IMR-90 (cell line): Measurements from ENCODE around the gene CHIT1. TPM values are rescaled to one million over a fixed set of nuclear protein-coding genes. Genes with fewer than 3 reads are reported as not detected.

Source experiments
- ATAC-seq: fragments of 200-7000 bp; cut with Tn5 transposase; 2 replicates; pipeline ENCODE4 v1.9.1; 2020; ENCODE audit warnings: low read depth, mild to moderate bottlenecking, moderate library complexity
- BruUV-seq: library from RNA; stranded (reverse); fragments of 400-500 nt; replicated peaks from 2 replicates; lab custom pipeline; 2021; lab: Mats Ljungman, UMichigan
- CTCF ChIA-PET: fragments of 300-600 bp; formaldehyde crosslinking; extraction: SDS; loops from one replicate; lab custom pipeline; 2021; ENCODE audit warnings: antibody characterized with exemption; lab: Yijun Ruan, JAX
- POLR2A ChIA-PET: fragments of 300-600 bp; sonication (Branson Sonifier 250); formaldehyde crosslinking; loops from one replicate; lab custom pipeline; 2022; ENCODE audit warnings: antibody characterized with exemption; ENCODE audit not compliant: unreplicated experiment; lab: Charles Lee
- DNase-seq: peaks from one replicate; pipeline ENCODE4 v3.0.0; 2013
- H2AFZ ChIP-seq: replicated peaks from 2 replicates; pipeline ENCODE3; 2013; ENCODE audit warnings: low read length, mild to moderate bottlenecking; ENCODE audit not compliant: poor library complexity
- H2AK5ac ChIP-seq: 2 replicates; pipeline ENCODE4 v1.6.1; 2013; ENCODE audit warnings: low read depth, low read length, inconsistent platforms
- H2AK9ac ChIP-seq: replicated peaks from 2 replicates; pipeline ENCODE3; 2013; ENCODE audit warnings: mild to moderate bottlenecking, low read depth, low read length, moderate library complexity; ENCODE audit not compliant: poor library complexity
- H2BK120ac ChIP-seq: 2 replicates; pipeline ENCODE4 v1.6.1; 2013; ENCODE audit warnings: low read depth, low read length, inconsistent platforms
- H2BK15ac ChIP-seq: 3 replicates; pipeline ENCODE4 v1.6.1; 2013; ENCODE audit warnings: low read depth, low read length, inconsistent platforms
- H2BK20ac ChIP-seq: 2 replicates; pipeline ENCODE4 v1.6.1; 2013; ENCODE audit warnings: low read depth, mild to moderate bottlenecking, inconsistent platforms, low read length, moderate library complexity
- H2BK5ac ChIP-seq: 2 replicates; pipeline ENCODE4 v1.6.1; 2013; ENCODE audit warnings: mild to moderate bottlenecking, low read depth, low read length, inconsistent platforms; ENCODE audit not compliant: poor library complexity, severe bottlenecking
- H3K14ac ChIP-seq: replicated peaks from 2 replicates; pipeline ENCODE4 v1.6.1; 2013; ENCODE audit warnings: low read depth, low read length, inconsistent platforms
- H3K18ac ChIP-seq: 2 replicates; pipeline ENCODE4 v1.6.1; 2013; ENCODE audit warnings: low read depth, low read length, control low read depth
- H3K23ac ChIP-seq: 2 replicates; pipeline ENCODE4 v1.6.1; 2013; ENCODE audit warnings: low read depth, low read length, inconsistent platforms
- H3K27ac ChIP-seq: 2 replicates; pipeline ENCODE4 v1.5.1; 2013; ENCODE audit warnings: mild to moderate bottlenecking, control low read depth, low read length; ENCODE audit not compliant: insufficient read depth
- H3K27me3 ChIP-seq: 2 replicates; pipeline ENCODE4 v1.6.1; 2013; ENCODE audit warnings: low read length; ENCODE audit not compliant: control insufficient read depth, insufficient read depth
- H3K36me3 ChIP-seq: 2 replicates; pipeline ENCODE4 v1.6.1; 2013; ENCODE audit warnings: low read length, mixed read lengths; ENCODE audit not compliant: control insufficient read depth, insufficient read depth
- H3K4ac ChIP-seq: 2 replicates; pipeline ENCODE4 v1.6.1; 2013; ENCODE audit warnings: low read depth, low read length, inconsistent platforms
- H3K4me1 ChIP-seq: 2 replicates; pipeline ENCODE4 v1.6.1; 2013; ENCODE audit warnings: low read length, mixed read lengths; ENCODE audit not compliant: control insufficient read depth, insufficient read depth
- H3K4me2 ChIP-seq: 2 replicates; pipeline ENCODE4 v1.6.1; 2013; ENCODE audit warnings: low read depth, mild to moderate bottlenecking, control low read depth, low read length, moderate library complexity
- H3K4me3 ChIP-seq: 2 replicates; pipeline ENCODE4 v1.5.1; 2013; ENCODE audit warnings: low read depth, mild to moderate bottlenecking, control low read depth, low read length, moderate library complexity; ENCODE audit not compliant: insufficient read depth
- H3K56ac ChIP-seq: 2 replicates; pipeline ENCODE4 v1.6.1; 2013; ENCODE audit warnings: low read length, inconsistent platforms; ENCODE audit not compliant: insufficient read depth; ENCODE audit errors: extremely low read depth
- H3K79me1 ChIP-seq, 2 experiments: 2 replicates each; pipeline ENCODE4 v1.6.1; 2013; ENCODE audit warnings: low read length in 2 of 2, inconsistent platforms in 1 of 2, low read depth in 1 of 2
- H3K9ac ChIP-seq: 2 replicates; pipeline ENCODE4 v1.6.1; 2013; ENCODE audit warnings: low read depth, low read length, control low read depth
- H3K9me1 ChIP-seq: 2 replicates; pipeline ENCODE4 v1.6.1; 2013; ENCODE audit warnings: low read length, inconsistent platforms; ENCODE audit not compliant: insufficient read depth
- H3K9me3 ChIP-seq: 2 replicates; pipeline ENCODE4 v1.6.1; 2013; ENCODE audit warnings: low read length; ENCODE audit not compliant: control insufficient read depth, insufficient read depth
- H4K20me1 ChIP-seq: 2 replicates; pipeline ENCODE4 v1.6.1; 2013; ENCODE audit warnings: low read length, inconsistent platforms; ENCODE audit not compliant: insufficient read depth
- H4K5ac ChIP-seq: 2 replicates; pipeline ENCODE4 v1.6.1; 2013; ENCODE audit warnings: mild to moderate bottlenecking, low read depth, low read length, control low read depth
- H4K8ac ChIP-seq, 2 experiments: 2 replicates each; pipeline ENCODE4 v1.6.1; 2013; ENCODE audit warnings: low read depth in 2 of 2, low read length in 2 of 2, control low read depth in 1 of 2, inconsistent platforms in 1 of 2
- H4K91ac ChIP-seq: 2 replicates; pipeline ENCODE4 v1.6.1; 2013; ENCODE audit warnings: low read depth, low read length, inconsistent platforms; ENCODE audit not compliant: insufficient read depth
- BHLHE40 ChIP-seq: fragments of 150-350 bp; IDR thresholded peaks from 2 replicates; pipeline ENCODE4 v1.6.1; 2016; ENCODE audit warnings: mild to moderate bottlenecking, low read depth, low read length
- CEBPB ChIP-seq: IDR thresholded peaks from 2 replicates; pipeline ENCODE4 v1.6.1; 2012; ENCODE audit warnings: low read depth, low read length, improper control_type of control experiment
- FOS ChIP-seq: fragments of 150-350 bp; IDR thresholded peaks from 2 replicates; pipeline ENCODE4 v1.6.1; 2016; ENCODE audit warnings: low read depth, low read length
- MAFK ChIP-seq: IDR thresholded peaks from 2 replicates; pipeline ENCODE4 v1.6.1; 2012; ENCODE audit warnings: low read depth, low read length, improper control_type of control experiment
- MXI1 ChIP-seq: IDR thresholded peaks from 2 replicates; pipeline ENCODE4 v1.6.1; 2012; ENCODE audit warnings: low read depth, mild to moderate bottlenecking, low read length, moderate library complexity, borderline replicate concordance
- NFE2L2 ChIP-seq: fragments of 150-350 bp; IDR thresholded peaks from 2 replicates; pipeline ENCODE4 v1.6.1; 2016; ENCODE audit warnings: low read depth, mild to moderate bottlenecking, low read length
- POLR2A ChIP-seq: IDR thresholded peaks from 2 replicates; pipeline ENCODE4 v1.6.1; 2012; ENCODE audit warnings: mild to moderate bottlenecking, low read depth, low read length
- RAD21 ChIP-seq: IDR thresholded peaks from 2 replicates; pipeline ENCODE4 v1.6.1; 2012; ENCODE audit warnings: low read length, improper control_type of control experiment
- RCOR1 ChIP-seq: IDR thresholded peaks from 2 replicates; pipeline ENCODE4 v1.6.1; 2012; ENCODE audit warnings: mild to moderate bottlenecking, low read length, improper control_type of control experiment; ENCODE audit not compliant: insufficient replicate concordance
- RFX5 ChIP-seq: IDR thresholded peaks from 2 replicates; pipeline ENCODE4 v1.8.0; 2012; ENCODE audit warnings: low read depth, mild to moderate bottlenecking, low read length, moderate library complexity
- SMC3 ChIP-seq: fragments of 150-350 bp; IDR thresholded peaks from 2 replicates; pipeline ENCODE4 v1.6.1; 2016; ENCODE audit warnings: low read depth, mild to moderate bottlenecking, antibody characterized with exemption, low read length, moderate library complexity
- USF2 ChIP-seq: fragments of 150-350 bp; IDR thresholded peaks from 2 replicates; pipeline ENCODE4 v1.6.1; 2017; ENCODE audit warnings: mild to moderate bottlenecking, antibody characterized with exemption, low read length, low read depth
- WGBS, 2 experiments: methylation state at CpG; one replicate each; pipeline versions ENCODE4 v1.1.5 to v1.1.7; 2013; ENCODE audit warnings: missing lambda C conversion rate in 2 of 2; ENCODE audit not compliant: insufficient read length in 1 of 2; ENCODE audit errors: extremely low coverage in 2 of 2; 5-methylcytosine and 5-hydroxymethylcytosine counted together
- dilution Hi-C: fragments of 300-500 bp; cut with HindIII; formaldehyde crosslinking; loops from one replicate; pipeline ENCODE4 v1.14.3; 2018; ENCODE audit warnings: low sequenced_read_pairs; ENCODE audit not compliant: unreplicated experiment
- in situ Hi-C: fragments of 300-500 bp; cut with MboI; formaldehyde crosslinking; loops from 3 replicates; pipeline ENCODE4 v1.14.3; 2019; ENCODE audit warnings: low sequenced_read_pairs, inconsistent platforms, mixed read lengths
- intact Hi-C: fragments of 100-400 bp; cut with micrococcal nuclease; formaldehyde crosslinking; loops from 2 replicates; pipeline ENCODE4 v1.10.0; 2022
- polyA plus RNA-seq, 3 experiments: library from polyadenylated mRNA; depleted of rRNA; stranded (reverse); fragments of >200 nt; gene quantifications; 2 replicates each; pipeline ENCODE4 v1.2.3, GENCODE V29; 2012; ENCODE audit warnings: low replicate concordance in 1 of 3
- total RNA-seq: library from RNA; depleted of rRNA; stranded (reverse); fragments of >200 nt; gene quantifications from 2 replicates; pipeline ENCODE4 v1.2.3, GENCODE V29; 2012
- TF ChIP-seq, protein P1 (sequence below): conservative IDR thresholded peaks from 2 replicates; pipeline ENCODE4 v1.5.1; 2012; ENCODE audit warnings: mild to moderate bottlenecking, low read depth, low read length, improper control_type of control experiment

The CHIT1 gene
- total and polyA plus RNA-seq, 2 of the 4 experiments (the other 2 are of a cell fraction): not detected

- no peaks in the 10 kb centered on the region for H3K9me3 ChIP-seq
- CTCF ChIA-PET: interaction anchor here (0.5 to 1.1 kb wide), 16 partner anchors 8 to 215 kb away, joined by 3 to 8 read pairs (median 3); no protein-coding TSS in a partner anchor
- H3K18ac ChIP-seq: no peak overlapping the region
Measured at GRCh38 chr1:203272633-203273205, 43.2 kb upstream of the CHIT1 start.

More at GRCh38 chr1:203272633-203273205, 43.2 kb upstream of the CHIT1 start:
- no peak for DNase-seq
- Histone ChIP-seq H3K4ac (no peak overlapping the region), H2BK20ac (no peak overlapping the region), H2AFZ (peak overlapping the region; percentile 89), H3K27ac (no peak overlapping the region), H3K9ac (no peak overlapping the region), H3K36me3 (no peaks in the 10 kb centered on the region), H2AK5ac (no peak overlapping the region; the same call in 1 of the 2 replicates), H4K5ac (no peak overlapping the region), H2BK5ac (no peak overlapping the region), H2AK9ac (no peak overlapping the region), H3K14ac (no peak overlapping the region), H3K56ac (no peak overlapping the region), H2BK120ac (no peak overlapping the region), H3K4me3 (no peak overlapping the region), H4K8ac (no peak overlapping the region), H3K27me3 (no peaks in the 10 kb centered on the region; the same call in 1 of the 2 replicates), H2BK15ac (no peak overlapping the region), H3K79me1 (no peaks in the 10 kb centered on the region), H3K23ac (no peak overlapping the region), H3K4me1 (peaks cover 5% of the 10 kb centered on the region; the same call in 1 of the 2 replicates), H3K4me2 (no peak overlapping the region), H4K20me1 (no peaks in the 10 kb centered on the region), H4K91ac (no peak overlapping the region), H3K9me1 (no peaks in the 10 kb centered on the region)
- dilution Hi-C loops (no loop called here), in situ Hi-C loops (loop anchor here (5.0 to 10.0 kb wide), 3 partner anchors 65 to 215 kb away; no protein-coding TSS in a partner anchor), intact Hi-C loops (loop anchor here (1.0 to 2.0 kb wide), 4 partner anchors 33 to 215 kb away; partner anchors contain the start of gene BTG2)
- BruUV-seq: no TSS peak
- TF ChIP-seq NFE2L2: no peak
- TF ChIP-seq USF2: no peak
- no peak for TF ChIP-seq MXI1
- TF ChIP-seq RCOR1: no peak
- TF ChIP-seq, protein P1, sequence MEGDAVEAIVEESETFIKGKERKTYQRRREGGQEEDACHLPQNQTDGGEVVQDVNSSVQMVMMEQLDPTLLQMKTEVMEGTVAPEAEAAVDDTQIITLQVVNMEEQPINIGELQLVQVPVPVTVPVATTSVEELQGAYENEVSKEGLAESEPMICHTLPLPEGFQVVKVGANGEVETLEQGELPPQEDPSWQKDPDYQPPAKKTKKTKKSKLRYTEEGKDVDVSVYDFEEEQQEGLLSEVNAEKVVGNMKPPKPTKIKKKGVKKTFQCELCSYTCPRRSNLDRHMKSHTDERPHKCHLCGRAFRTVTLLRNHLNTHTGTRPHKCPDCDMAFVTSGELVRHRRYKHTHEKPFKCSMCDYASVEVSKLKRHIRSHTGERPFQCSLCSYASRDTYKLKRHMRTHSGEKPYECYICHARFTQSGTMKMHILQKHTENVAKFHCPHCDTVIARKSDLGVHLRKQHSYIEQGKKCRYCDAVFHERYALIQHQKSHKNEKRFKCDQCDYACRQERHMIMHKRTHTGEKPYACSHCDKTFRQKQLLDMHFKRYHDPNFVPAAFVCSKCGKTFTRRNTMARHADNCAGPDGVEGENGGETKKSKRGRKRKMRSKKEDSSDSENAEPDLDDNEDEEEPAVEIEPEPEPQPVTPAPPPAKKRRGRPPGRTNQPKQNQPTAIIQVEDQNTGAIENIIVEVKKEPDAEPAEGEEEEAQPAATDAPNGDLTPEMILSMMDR: no peak
- TF ChIP-seq RAD21: no peak
- no peak for TF ChIP-seq POLR2A
- no peak for TF ChIP-seq RFX5
- no peak for TF ChIP-seq CEBPB
- TF ChIP-seq BHLHE40: no peak
- TF ChIP-seq SMC3: no peak
- no peak for TF ChIP-seq MAFK
- no peak for TF ChIP-seq FOS
- no CpG with 5 or more reads among the region's 17 CpGs for WGBS, 2 experiments
- no peak for ATAC-seq
- POLR2A ChIA-PET: no interaction called here
